GM18858 (cell line): Measurements from ENCODE around the gene ACTL6A.
A peak's percentile ranks its signal among the peaks of the same experiment; 100 is the strongest.

Experiments
- ATAC-seq: cut with Tn5 transposase; IDR thresholded peaks from one replicate; pipeline ENCODE4 v1.9.1; 2021; ENCODE audit not compliant: unreplicated experiment

ACTL6A gene

DNA sequence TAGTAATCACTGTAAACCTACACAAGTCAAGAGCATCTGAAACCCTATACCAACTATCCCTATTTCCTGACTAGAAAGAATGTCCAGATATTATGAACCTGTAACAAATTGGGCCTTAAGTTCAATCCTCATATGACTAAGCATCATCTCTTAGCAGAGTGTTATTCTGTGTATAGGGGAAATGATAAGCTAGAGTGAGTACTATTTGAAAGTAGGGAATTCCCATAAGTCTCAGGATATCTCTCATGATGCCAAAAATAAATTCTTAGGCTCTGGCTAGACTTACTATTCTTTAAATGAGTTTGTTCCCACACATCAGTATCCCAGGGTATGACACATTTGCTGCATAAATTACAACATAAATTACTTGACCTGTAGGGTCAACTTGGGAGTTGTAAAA lies 26.4 kb downstream of the ACTL6A start:
- ATAC-seq: peak; percentile 70

- no peak for ATAC-seq
Observed at GRCh38 chr3:179590669-179591068, 27.9 kb downstream of the ACTL6A start.

GRCh38 chr3:179591313-179591712 lies 28.6 kb downstream of the ACTL6A start:
- no peak for ATAC-seq

- no peak for ATAC-seq
Observed at GRCh38 chr3:179599531-179599930, 36.8 kb downstream of the ACTL6A start.

DNA sequence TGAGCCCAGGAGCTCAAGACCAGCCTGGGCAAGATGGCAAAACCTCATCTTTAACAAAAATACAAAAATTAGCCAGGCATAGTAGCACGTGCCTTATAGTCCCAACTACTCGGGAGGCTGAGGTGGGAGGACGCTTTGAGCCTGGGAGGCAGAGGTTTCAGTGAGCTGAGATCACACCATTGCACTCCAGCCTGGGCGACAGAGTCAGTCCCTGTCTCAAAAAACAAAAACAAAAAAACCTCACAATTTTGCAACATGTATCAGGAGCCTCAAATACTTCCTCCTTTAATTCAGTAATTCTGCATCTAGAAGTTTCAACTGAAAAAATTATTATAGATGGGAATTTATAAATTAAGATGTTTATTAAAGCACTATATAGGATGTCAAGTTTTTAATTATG lies 40.6 kb downstream of the ACTL6A start:
- no peak for ATAC-seq

GRCh38 chr3:179603831-179604230 lies 41.1 kb downstream of the ACTL6A start:
- ATAC-seq: no peak

- ATAC-seq: peak; percentile 88
Observed at GRCh38 chr3:179604321-179605078, 41.8 kb downstream of the ACTL6A start, which contains the start of the genes MRPL47 and NDUFB5. TSS of gene MRPL47 (minus strand) at chr3:179604638. CDS start at chr3:179604624, 14 bp downstream. TSS of gene NDUFB5 (plus strand) at chr3:179604794. CDS start at chr3:179604816, 22 bp downstream.

- peak; percentile 15 for ATAC-seq
Observed at GRCh38 chr3:179606534-179607085, 43.9 kb downstream of the ACTL6A start.

GRCh38 chr3:179608931-179609720 lies 46.4 kb downstream of the ACTL6A start:
- peak; percentile 64 for ATAC-seq

GRCh38 chr3:179610066-179610465 lies 47.3 kb downstream of the ACTL6A start:
- no peak for ATAC-seq

DNA sequence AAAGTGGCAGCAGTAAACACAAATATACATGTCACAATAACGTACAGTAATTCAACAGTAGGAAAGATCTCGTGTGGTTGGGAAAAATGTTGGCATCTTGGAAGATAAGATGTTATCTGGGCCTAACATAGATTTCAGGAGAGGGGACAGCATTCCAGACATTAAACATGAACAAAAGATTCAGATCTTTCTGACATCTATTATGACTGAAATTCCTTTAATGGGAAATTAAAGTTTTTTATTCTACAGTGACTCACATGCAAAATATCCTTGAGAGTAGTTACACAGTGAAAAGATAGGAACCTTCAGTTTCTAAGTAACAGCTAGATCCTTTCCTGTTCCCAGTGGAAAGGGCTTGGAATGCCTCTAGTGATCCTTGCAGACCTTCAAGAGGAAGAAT lies 51.1 kb downstream of the ACTL6A start:
- no peak for ATAC-seq

GRCh38 chr3:179615458-179616173 lies 52.9 kb downstream of the ACTL6A start:
- no peak for ATAC-seq

GRCh38 chr3:179622023-179622422 lies 59.3 kb downstream of the ACTL6A start:
- no peak for ATAC-seq

- ATAC-seq: no peak
Observed at GRCh38 chr3:179624451-179624850, 61.7 kb downstream of the ACTL6A start.

DNA sequence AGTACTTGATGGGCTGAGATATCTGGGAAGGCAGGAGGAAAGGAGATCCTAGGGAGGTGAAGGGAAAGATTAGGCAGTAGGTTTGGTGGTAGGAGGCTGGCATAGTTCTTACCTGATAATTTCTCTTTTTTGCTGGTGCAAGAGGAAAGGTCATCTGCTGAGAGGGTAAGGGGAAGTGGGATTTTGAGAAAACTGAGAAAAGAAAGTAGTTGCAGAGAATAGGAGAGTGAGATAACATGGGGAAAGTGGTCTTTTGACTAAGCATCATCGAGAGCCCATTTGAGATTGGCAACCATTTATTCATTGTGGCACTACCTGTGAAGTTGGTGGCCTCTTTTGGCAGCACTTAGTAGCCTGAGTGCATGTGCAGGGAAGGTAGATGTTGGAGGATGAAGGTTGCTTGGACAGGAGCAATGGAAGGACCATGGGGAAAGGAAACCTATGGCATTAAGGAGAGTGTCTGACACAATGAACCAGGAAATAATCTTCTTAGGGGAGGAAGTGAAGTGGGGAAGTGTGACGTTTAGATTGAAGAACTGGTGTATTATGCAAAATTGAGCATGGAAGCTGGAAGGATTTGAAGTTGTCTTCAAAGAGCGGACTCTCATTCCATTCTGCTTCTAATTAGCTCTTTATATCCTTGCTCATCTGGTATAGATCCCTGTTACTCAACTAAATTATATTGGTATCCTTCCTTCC lies 68.2 kb downstream of the ACTL6A start:
- no peak for ATAC-seq
